MCF 10A (cell line): ENCODE data around the gene LRP1B. TPM values are rescaled to one million over a fixed set of nuclear protein-coding genes. Genes with fewer than 3 reads are reported as not detected.

Experiments
- BruUV-seq: library from RNA; stranded (reverse); fragments of 400-500 nt; replicated peaks from 2 replicates; lab custom pipeline; 2021; lab: Mats Ljungman, UMichigan
- CTCF ChIA-PET: fragments of 300-600 bp; sonication (Branson Sonifier 250); formaldehyde crosslinking; extraction: SDS; loops from one replicate; lab custom pipeline; 2021; ENCODE audit warnings: antibody characterized with exemption, inconsistent platforms; lab: Yijun Ruan, JAX
- POLR2A ChIA-PET: fragments of 300-600, 350-650 bp; sonication (Branson Sonifier 250); formaldehyde crosslinking; extraction: SDS; loops from one replicate; lab custom pipeline; 2020; ENCODE audit warnings: antibody characterized with exemption, inconsistent platforms; lab: Yijun Ruan, JAX
- DNase-seq: peaks from one replicate; pipeline ENCODE4 v3.0.0-alpha.2; 2018; ENCODE audit not compliant: unreplicated experiment
- H3K27ac Mint-ChIP-seq: one replicate; pipeline ENCODE4 v1.8.0; 2022; ENCODE audit warnings: mild to moderate bottlenecking, low read depth, mixed read lengths; ENCODE audit not compliant: unreplicated experiment
- H3K27me3 Mint-ChIP-seq: one replicate; pipeline ENCODE4 v1.8.0; 2022; ENCODE audit warnings: mixed read lengths; ENCODE audit not compliant: insufficient read depth, unreplicated experiment
- H3K36me3 Mint-ChIP-seq: one replicate; pipeline ENCODE4 v1.8.0; 2022; ENCODE audit warnings: mild to moderate bottlenecking, moderate library complexity, mixed read lengths; ENCODE audit not compliant: insufficient read depth, unreplicated experiment
- H3K4me1 Mint-ChIP-seq: one replicate; pipeline ENCODE4 v1.8.0; 2022; ENCODE audit warnings: mixed read lengths; ENCODE audit not compliant: insufficient read depth, unreplicated experiment
- H3K4me3 Mint-ChIP-seq: one replicate; pipeline ENCODE4 v1.8.0; 2022; ENCODE audit warnings: mild to moderate bottlenecking, moderate library complexity, mixed read lengths; ENCODE audit not compliant: unreplicated experiment
- H3K9me3 Mint-ChIP-seq: one replicate; pipeline ENCODE4 v1.8.0; 2022; ENCODE audit warnings: mixed read lengths; ENCODE audit not compliant: unreplicated experiment
- CTCF ChIP-seq: fragments of 200-600 bp; IDR thresholded peaks from one replicate; pipeline ENCODE4 v1.8.0; 2022; ENCODE audit warnings: antibody characterized with exemption, mild to moderate bottlenecking; ENCODE audit not compliant: unreplicated experiment
- intact Hi-C: fragments of 100-400 bp; cut with micrococcal nuclease; formaldehyde crosslinking; loops from 2 replicates; pipeline ENCODE4 v1.14.1; 2022
- total RNA-seq: library from RNA; stranded (reverse); gene quantifications from 2 replicates; pipeline ENCODE4 v1.2.3, GENCODE V29; 2022

LRP1B gene
- total RNA-seq, 1 experiment from 2014 or later, result not detected

- POLR2A ChIA-PET, result no interaction called here
Measured at GRCh38 chr2:140356697-140357096, 1774.1 kb downstream of the LRP1B start.

GRCh38 chr2:140355511-140356090 lies 1775.2 kb downstream of the LRP1B start:
- Mint-ChIP-seq H3K27ac (no peak overlapping the region), H3K4me3 (no peak overlapping the region), H3K9me3 (no peaks in the 10 kb centered on the region), H3K27me3 (peaks cover 30% of the 10 kb centered on the region), H3K36me3 (no peaks in the 10 kb centered on the region), H3K4me1 (no peaks in the 10 kb centered on the region)
- DNase-seq, result no peak
- POLR2A ChIA-PET, result interaction anchor here (0.7 kb wide), 1 partner anchor 1338 kb away, joined by 3 read pairs; no protein-coding TSS in a partner anchor
- intact Hi-C loops, result no loop called here
- CTCF ChIA-PET, result no interaction called here
- no peak for TF ChIP-seq CTCF
- no TSS peak for BruUV-seq

More at GRCh38 chr2:140356697-140357096, 1774.1 kb downstream of the LRP1B start:
- no TSS peak for BruUV-seq
- DNase-seq, result no peak
- H3K9me3 Mint-ChIP-seq, result no peaks in the 10 kb centered on the region
- H3K27me3 Mint-ChIP-seq, result peaks cover 27% of the 10 kb centered on the region
- intact Hi-C loops, result no loop called here
- no peak overlapping the region for H3K4me3 Mint-ChIP-seq
- no peak for TF ChIP-seq CTCF
- CTCF ChIA-PET, result no interaction called here
- no peak overlapping the region for H3K27ac Mint-ChIP-seq
- H3K4me1 Mint-ChIP-seq, result no peaks in the 10 kb centered on the region
- no peaks in the 10 kb centered on the region for H3K36me3 Mint-ChIP-seq

- no peaks in the 10 kb centered on the region for H3K4me1 Mint-ChIP-seq
- H3K9me3 Mint-ChIP-seq, result no peaks in the 10 kb centered on the region
- no TSS peak for BruUV-seq
- peaks cover 38% of the 10 kb centered on the region for H3K27me3 Mint-ChIP-seq
- intact Hi-C loops, result no loop called here
- no peak for TF ChIP-seq CTCF
- ChIA-PET POLR2A (no interaction called here), CTCF (no interaction called here)
- no peak overlapping the region for H3K27ac Mint-ChIP-seq
- H3K4me3 Mint-ChIP-seq, result no peak overlapping the region
- no peak for DNase-seq
- H3K36me3 Mint-ChIP-seq, result no peaks in the 10 kb centered on the region
Measured at GRCh38 chr2:140354544-140354943, 1776.3 kb downstream of the LRP1B start.

GRCh38 chr2:140353541-140353940 lies 1777.3 kb downstream of the LRP1B start:
- no peaks in the 10 kb centered on the region for H3K9me3 Mint-ChIP-seq
- ChIA-PET POLR2A (no interaction called here), CTCF (no interaction called here)
- no peaks in the 10 kb centered on the region for H3K36me3 Mint-ChIP-seq
- peak; percentile 41 for DNase-seq
- H3K4me3 Mint-ChIP-seq, result no peak overlapping the region
- TF ChIP-seq CTCF, result no peak
- BruUV-seq, result no TSS peak
- no peak overlapping the region for H3K27ac Mint-ChIP-seq
- intact Hi-C loops, result no loop called here
- peaks cover 45% of the 10 kb centered on the region for H3K27me3 Mint-ChIP-seq
- H3K4me1 Mint-ChIP-seq, result no peaks in the 10 kb centered on the region
